Measurements from ENCODE around the gene FOXF1.

FOXF1 gene

GRCh38 chr16:86533767-86534351 is 23.5 kb downstream of the FOXF1 start:
- H3F3A ChIP-seq (ENCODE audit: insufficient read depth, low read length): no peaks in the 10 kb centered on the region
- H3K36me3 ChIP-seq (replicated peaks; ENCODE audit: insufficient read depth, low read length): no peaks in the 10 kb centered on the region
- no peaks in the 10 kb centered on the region for H3K79me2 ChIP-seq (ENCODE audit: low read length)

GRCh38 chr16:86534779-86535615 is 24.7 kb downstream of the FOXF1 start:
- no peak overlapping the region for H2AFZ ChIP-seq (ENCODE audit: low read length)
- no peak for DNase-seq
- H4K20me1 ChIP-seq (ENCODE audit: insufficient read depth, low read length): no peaks in the 10 kb centered on the region
- no peaks in the 10 kb centered on the region for H3F3A ChIP-seq (ENCODE audit: insufficient read depth, low read length)
- no peak overlapping the region for H3K9ac ChIP-seq (ENCODE audit: low read length)
- no peak overlapping the region for H3K27ac ChIP-seq (ENCODE audit: low read length)
- no peaks in the 10 kb centered on the region for H3K9me2 ChIP-seq (replicated peaks; ENCODE audit: insufficient read depth, low read length)
- H3K27me3 ChIP-seq (replicated peaks; ENCODE audit: insufficient read depth, low read length): no peaks in the 10 kb centered on the region
- no peaks in the 10 kb centered on the region for H3K4me1 ChIP-seq (ENCODE audit: low read length)
- no peaks in the 10 kb centered on the region for H3K36me3 ChIP-seq (replicated peaks; ENCODE audit: insufficient read depth, low read length)
- no peak overlapping the region for H3K4me3 ChIP-seq (ENCODE audit: low read length)
- no peak overlapping the region for H3K4me2 ChIP-seq (ENCODE audit: low read depth, low read length)
- no peaks in the 10 kb centered on the region for H3K79me2 ChIP-seq (ENCODE audit: low read length)
- TF ChIP-seq CTCF (IDR thresholded peaks at IDR 0.05; ENCODE audit: low read length) (no peak), EZH2phosphoT487 (IDR thresholded peaks at IDR 0.05; ENCODE audit: low read length) (no peak), EZH2 (optimal IDR thresholded peaks at IDR 0.05; ENCODE audit: low read depth, low read length) (no peak)
- H3K9me3 ChIP-seq (replicated peaks; ENCODE audit: insufficient read depth, low read length): no peaks in the 10 kb centered on the region

More at GRCh38 chr16:86533767-86534351, 23.5 kb downstream of the FOXF1 start:
- Histone ChIP-seq H3K4me1 (ENCODE audit: low read length) (no peaks in the 10 kb centered on the region), H3K4me3 (ENCODE audit: low read length) (no peak overlapping the region), H3K4me2 (ENCODE audit: low read depth, low read length) (no peak overlapping the region), H3K27ac (ENCODE audit: low read length) (no peak overlapping the region), H3K27me3 (replicated peaks; ENCODE audit: insufficient read depth, low read length) (no peaks in the 10 kb centered on the region), H4K20me1 (ENCODE audit: insufficient read depth, low read length) (no peaks in the 10 kb centered on the region), H3K9me3 (replicated peaks; ENCODE audit: insufficient read depth, low read length) (no peaks in the 10 kb centered on the region), H2AFZ (ENCODE audit: low read length) (no peak overlapping the region), H3K9ac (ENCODE audit: low read length) (no peak overlapping the region), H3K9me2 (replicated peaks; ENCODE audit: insufficient read depth, low read length) (no peaks in the 10 kb centered on the region)
- DNase-seq: no peak
- TF ChIP-seq EZH2phosphoT487 (IDR thresholded peaks at IDR 0.05; ENCODE audit: low read length): no peak
- no peak for TF ChIP-seq CTCF (IDR thresholded peaks at IDR 0.05; ENCODE audit: low read length)
- TF ChIP-seq EZH2 (optimal IDR thresholded peaks at IDR 0.05; ENCODE audit: low read depth, low read length): no peak

GRCh38 chr16:86536621-86537020 is 26.3 kb downstream of the FOXF1 start:
- Histone ChIP-seq H3K79me2 (ENCODE audit: low read length) (no peaks in the 10 kb centered on the region), H3K4me2 (ENCODE audit: low read depth, low read length) (no peak overlapping the region), H3K9me2 (replicated peaks; ENCODE audit: insufficient read depth, low read length) (no peaks in the 10 kb centered on the region), H3K27ac (ENCODE audit: low read length) (no peak overlapping the region), H3K36me3 (replicated peaks; ENCODE audit: insufficient read depth, low read length) (no peaks in the 10 kb centered on the region), H3K9me3 (replicated peaks; ENCODE audit: insufficient read depth, low read length) (no peaks in the 10 kb centered on the region), H3K9ac (ENCODE audit: low read length) (no peak overlapping the region), H3K4me1 (ENCODE audit: low read length) (no peaks in the 10 kb centered on the region), H3K4me3 (ENCODE audit: low read length) (no peak overlapping the region), H3F3A (ENCODE audit: insufficient read depth, low read length) (no peaks in the 10 kb centered on the region), H2AFZ (ENCODE audit: low read length) (no peak overlapping the region), H3K27me3 (replicated peaks; ENCODE audit: insufficient read depth, low read length) (no peaks in the 10 kb centered on the region), H4K20me1 (ENCODE audit: insufficient read depth, low read length) (no peaks in the 10 kb centered on the region)
- no peak for DNase-seq
- TF ChIP-seq CTCF (IDR thresholded peaks at IDR 0.05; ENCODE audit: low read length) (no peak), EZH2phosphoT487 (IDR thresholded peaks at IDR 0.05; ENCODE audit: low read length) (no peak)

Measured in MM.1S (cell line).